DMS153 (cell line): ENCODE results near the gene AKR1C8.
"Not testable (repeated sequence)": the region's sequence is repeated elsewhere in the genome, so short reads cannot be mapped to it uniquely, and the experiment has no call there.

ENCODE experiments used
- DNase-seq: peaks from one replicate; lab custom pipeline; 2025; lab: John Stamatoyannopoulos, UW

AKR1C8 gene

GRCh38 chr10:5168897-5169420, 16.0 kb downstream of the AKR1C8 start:
- no peak for DNase-seq

GRCh38 chr10:5165738-5166137, 19.2 kb downstream of the AKR1C8 start:
- DNase-seq, result no peak

- no peak for DNase-seq
These were observed 21.5 kb downstream of the AKR1C8 start for GRCh38 chr10:5163487-5163886.

DNA sequence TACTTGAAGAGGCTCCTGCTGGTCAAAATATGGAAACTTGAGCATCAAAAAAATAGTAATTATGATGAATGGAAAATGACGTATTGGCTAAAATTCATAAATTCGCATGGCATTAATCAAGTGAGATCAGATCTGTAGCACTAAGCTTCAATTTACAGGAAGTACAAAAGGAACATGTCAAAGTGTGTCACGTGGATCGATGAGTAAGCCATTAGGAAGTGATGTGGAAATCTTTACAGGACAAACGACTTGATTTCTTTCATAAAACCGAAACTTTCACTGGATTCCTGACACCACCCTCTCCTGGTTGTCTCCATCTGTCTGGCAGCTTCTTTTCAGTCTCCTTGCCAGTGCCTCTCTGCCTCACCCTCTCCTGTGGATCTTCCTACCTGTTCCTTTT, 25.8 kb downstream of the AKR1C8 start:
- DNase-seq, result no peak

DNA sequence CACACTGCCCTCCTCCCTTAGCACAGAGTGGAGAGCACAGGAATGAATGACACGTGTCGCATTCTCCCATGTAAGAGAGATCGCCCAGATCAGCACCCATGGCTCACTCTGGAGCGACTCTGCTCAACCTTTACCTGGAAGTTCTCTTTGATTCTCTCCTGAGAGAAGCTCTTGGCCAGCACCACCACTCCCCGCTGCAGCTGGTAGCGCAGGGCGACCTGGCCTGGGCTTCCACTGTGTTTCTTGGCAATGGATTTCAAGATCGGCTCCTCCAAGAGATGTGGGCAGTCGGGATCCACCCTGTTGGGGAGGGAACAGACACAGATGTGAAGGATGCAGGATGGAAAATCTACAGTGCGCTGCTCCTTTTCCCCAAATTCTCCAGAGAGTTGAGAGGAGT, 27.4 kb downstream of the AKR1C8 start:
- DNase-seq, result no peak

GRCh38 chr10:5155951-5156350, 29.0 kb downstream of the AKR1C8 start:
- no peak for DNase-seq

DNA sequence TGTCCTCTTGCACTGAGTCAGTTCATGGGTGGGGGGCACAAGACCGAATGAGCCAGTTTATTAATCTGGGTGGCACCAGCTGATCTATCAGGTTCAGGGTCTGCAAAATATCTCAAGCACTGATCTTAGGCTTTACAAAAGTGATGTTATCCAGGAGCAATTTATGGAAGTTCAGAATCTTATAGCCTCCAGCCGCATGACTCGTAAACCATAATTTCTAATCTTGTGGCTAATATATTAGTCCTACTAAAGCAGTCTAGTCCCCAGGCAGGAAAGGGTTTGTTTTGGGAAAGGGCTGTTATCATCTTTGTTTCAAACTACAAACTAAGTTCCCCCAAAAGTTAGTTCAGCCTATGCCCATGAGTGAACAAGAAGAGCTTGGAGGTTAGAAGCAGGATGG, 33.9 kb downstream of the AKR1C8 start:
- DNase-seq, result no peak

DNA sequence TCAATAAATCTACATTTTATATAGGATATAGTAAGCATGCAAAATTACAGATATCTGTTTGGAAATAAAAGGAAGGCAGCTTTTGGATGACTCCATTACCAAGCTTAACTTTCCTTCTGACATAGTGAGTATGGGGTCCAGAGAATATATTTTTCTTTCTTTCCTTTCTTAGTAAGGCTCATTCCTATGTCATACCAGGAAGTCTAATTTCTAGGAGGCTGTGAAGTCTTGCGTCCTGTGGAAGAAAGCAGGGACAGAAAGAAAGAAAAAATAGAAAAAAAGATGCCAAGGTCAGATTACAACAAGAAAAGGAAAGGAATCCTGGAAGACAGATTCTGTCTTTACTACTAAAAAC, 36.3 kb downstream of the AKR1C8 start:
- no peak for DNase-seq

GRCh38 chr10:5147981-5148677, 36.8 kb downstream of the AKR1C8 start:
- no peak for DNase-seq

- no peak for DNase-seq
These were observed 37.5 kb downstream of the AKR1C8 start for GRCh38 chr10:5147255-5147980.

GRCh38 chr10:5146920-5147254, 38.1 kb downstream of the AKR1C8 start:
- DNase-seq, result no peak

- DNase-seq, result no peak
These were observed 41.8 kb downstream of the AKR1C8 start for GRCh38 chr10:5143137-5143536.

- DNase-seq, result no peak
These were observed 42.8 kb downstream of the AKR1C8 start for GRCh38 chr10:5142199-5142598.

GRCh38 chr10:5137699-5138098, 47.3 kb downstream of the AKR1C8 start:
- not testable (repeated sequence) for DNase-seq

DNA sequence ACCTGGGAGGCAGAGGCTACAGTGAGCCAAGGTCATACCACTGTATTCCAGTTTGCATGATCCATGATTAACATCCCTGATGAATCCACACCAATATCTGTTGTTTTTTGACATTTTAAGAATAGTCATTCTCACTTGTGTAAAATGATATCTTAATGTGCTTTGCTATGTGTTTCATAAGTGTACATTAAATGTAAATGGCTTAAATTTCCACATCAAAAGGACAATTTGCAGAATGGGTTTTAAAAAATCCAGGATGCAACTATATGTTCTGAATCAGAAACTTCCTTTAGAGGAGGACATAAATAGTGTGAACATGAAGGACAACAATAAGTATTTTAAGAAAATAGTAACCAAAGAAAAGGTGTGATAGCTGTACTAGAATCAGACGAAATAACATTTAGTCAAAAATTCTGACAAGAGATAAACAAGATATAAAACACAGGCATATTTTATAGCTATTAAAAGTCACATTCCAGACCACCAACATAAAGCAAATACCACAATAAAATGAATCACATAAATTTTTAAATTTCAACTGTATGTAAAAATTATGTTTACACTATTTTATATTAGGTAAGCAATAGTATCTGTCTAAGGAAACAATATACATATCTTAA, 48.4 kb downstream of the AKR1C8 start:
- no peak for DNase-seq

- no peak for DNase-seq
These were observed 49.4 kb downstream of the AKR1C8 start for GRCh38 chr10:5135581-5135980.

DNA sequence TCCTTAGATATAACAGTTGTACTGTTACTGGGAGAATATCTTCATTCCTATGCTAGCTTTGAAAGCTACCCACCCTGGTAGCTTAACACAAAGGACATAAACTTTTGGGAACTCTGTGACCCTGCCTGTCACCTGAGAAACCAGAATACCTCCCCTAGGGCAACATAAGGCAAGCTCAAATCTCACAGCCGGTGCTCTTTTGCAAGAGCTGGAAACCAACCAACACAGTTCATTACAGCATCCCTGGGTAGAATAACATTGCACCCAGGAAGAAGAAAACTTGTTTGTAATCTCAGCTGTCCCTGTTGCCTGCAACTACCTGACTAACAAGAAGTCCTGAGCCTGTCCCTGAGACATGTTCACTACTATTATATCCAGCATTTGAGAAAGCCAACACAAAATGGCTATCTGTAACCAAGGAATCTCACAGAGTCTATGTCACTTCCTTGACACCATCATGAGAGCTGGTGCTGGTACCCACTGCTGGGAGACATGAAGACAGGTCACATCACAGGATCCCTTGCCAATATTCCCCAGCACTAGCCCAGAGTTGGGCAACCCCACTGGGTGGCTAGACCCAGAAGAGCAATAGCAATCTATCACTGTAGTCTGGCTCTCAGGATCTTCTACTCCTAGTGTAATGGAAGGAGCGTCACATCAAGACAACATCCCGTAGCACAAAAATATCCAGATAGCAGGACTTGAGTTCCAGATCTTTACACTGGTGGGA, 59.5 kb downstream of the AKR1C8 start:
- DNase-seq, result no peak

GRCh38 chr10:5123886-5124285, 61.1 kb downstream of the AKR1C8 start:
- no peak for DNase-seq

GRCh38 chr10:5119997-5120396, 65.0 kb downstream of the AKR1C8 start:
- not testable (repeated sequence) for DNase-seq

GRCh38 chr10:5117026-5117425, 67.9 kb downstream of the AKR1C8 start:
- DNase-seq, result no peak

DNA sequence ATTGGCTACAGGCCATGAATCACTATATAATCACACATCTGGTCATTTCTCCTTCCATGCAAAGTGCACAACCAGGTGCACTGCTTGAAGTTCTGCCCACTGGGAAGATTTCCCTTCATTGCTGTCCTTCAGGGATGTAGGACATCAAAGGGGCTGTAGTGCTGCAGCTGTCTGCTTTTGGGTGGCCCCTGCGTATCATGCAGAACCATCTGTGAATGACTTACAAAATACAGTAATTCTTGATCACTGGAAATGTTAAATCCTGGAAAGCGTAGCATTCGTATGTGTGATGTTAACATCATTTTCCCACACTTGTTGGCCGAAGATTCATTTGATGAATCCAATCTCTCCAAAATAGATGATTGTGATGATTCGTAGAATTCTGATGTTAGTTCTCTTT, 68.3 kb downstream of the AKR1C8 start:
- no peak for DNase-seq

GRCh38 chr10:5109861-5110260, 75.1 kb downstream of the AKR1C8 start:
- not testable (repeated sequence) for DNase-seq
